ACC112 (cell line): Measurements from ENCODE around the gene EEF1E1.

Experiments used
- H2AFZ ChIP-seq: fragments of 200-600 bp; sonication (generic); one replicate; pipeline ENCODE4 v1.6.0; 2017; ENCODE audit warnings: antibody characterized with exemption, low read length; ENCODE audit not compliant: unreplicated experiment
- H3K27ac ChIP-seq: fragments of 200-600 bp; sonication (generic); 2 replicates; pipeline ENCODE4 v1.5.1; 2014; ENCODE audit warnings: low read depth, mild to moderate bottlenecking, antibody characterized with exemption, low read length, moderate library complexity
- H3K27me3 ChIP-seq: fragments of 200-600 bp; sonication (generic); 2 replicates; pipeline ENCODE4 v1.6.1; 2014; ENCODE audit warnings: mild to moderate bottlenecking, antibody characterized with exemption, low read length, moderate library complexity, mixed read lengths; ENCODE audit not compliant: insufficient read depth
- H3K36me3 ChIP-seq: fragments of 200-600 bp; sonication (generic); 2 replicates; pipeline ENCODE4 v1.6.1; 2016; ENCODE audit warnings: mild to moderate bottlenecking, antibody characterized with exemption, low read length, moderate library complexity, mixed read lengths; ENCODE audit not compliant: insufficient read depth
- H3K4me1 ChIP-seq: fragments of 200-600 bp; sonication (generic); one replicate; pipeline ENCODE4 v1.6.1; 2016; ENCODE audit warnings: low read length, mixed read lengths; ENCODE audit not compliant: insufficient read depth, unreplicated experiment, control insufficient read depth
- H3K4me3 ChIP-seq: fragments of 200-600 bp; sonication (generic); 2 replicates; pipeline ENCODE4 v1.5.1; 2014; ENCODE audit warnings: mild to moderate bottlenecking, low read depth, low read length
- H3K79me2 ChIP-seq: fragments of 200-600 bp; sonication (generic); one replicate; pipeline ENCODE4 v1.6.0; 2016; ENCODE audit warnings: low read length; ENCODE audit not compliant: control insufficient read depth, unreplicated experiment, insufficient read depth

Gene EEF1E1

DNA sequence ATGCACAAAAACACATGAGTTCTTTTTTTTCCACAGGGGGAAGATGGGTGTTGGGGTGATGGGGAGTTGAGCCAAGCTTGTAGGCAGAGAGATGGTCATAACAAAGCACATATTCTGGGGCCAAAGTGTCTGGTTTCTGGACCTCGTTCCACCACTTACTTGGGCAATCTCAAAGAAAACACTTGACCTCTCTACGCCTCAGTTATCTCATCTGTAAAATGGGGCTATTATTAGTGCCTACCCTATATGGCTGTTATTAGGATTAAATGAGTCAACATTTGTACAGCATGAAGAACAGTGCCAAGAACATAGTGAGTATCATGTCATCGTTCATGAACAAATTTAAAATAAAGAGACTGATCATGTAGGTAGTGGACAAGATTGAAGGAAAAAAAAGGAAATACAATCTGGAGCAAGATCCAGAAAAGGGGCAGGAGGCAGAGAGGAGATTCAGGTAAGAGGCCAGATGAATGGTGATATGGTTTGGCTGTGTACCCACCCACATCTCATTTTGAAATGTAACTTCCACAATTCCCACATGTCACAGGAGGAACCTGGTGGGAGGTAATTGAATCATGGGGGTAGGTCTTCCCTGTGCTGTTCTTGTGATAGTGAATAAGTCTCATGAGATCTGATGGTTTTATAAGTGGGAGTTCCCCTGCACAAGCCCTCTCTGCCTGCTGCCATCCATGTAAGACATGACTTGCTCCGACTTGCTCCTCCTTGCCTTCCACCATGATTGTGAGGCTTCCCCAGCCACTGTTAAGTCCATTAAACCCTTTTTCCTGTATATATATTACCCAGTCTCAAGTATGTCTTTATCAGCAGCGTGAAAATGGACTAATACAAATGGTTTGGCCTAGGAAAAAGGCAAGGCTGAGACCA lies 14.2 kb downstream of the EEF1E1 start:
- Histone ChIP-seq H3K4me1 (peaks cover 31% of the 10 kb centered on the region), H3K4me3 (no peak overlapping the region), H3K36me3 (peaks cover 36% of the 10 kb centered on the region), H3K27ac (no peak overlapping the region), H3K27me3 (no peaks in the 10 kb centered on the region), H2AFZ (no peak overlapping the region), H3K79me2 (peaks cover 7% of the 10 kb centered on the region)

- Histone ChIP-seq H2AFZ (no peak overlapping the region), H3K4me1 (peaks cover 41% of the 10 kb centered on the region), H3K27me3 (no peaks in the 10 kb centered on the region), H3K79me2 (peaks cover 8% of the 10 kb centered on the region), H3K36me3 (peaks cover 31% of the 10 kb centered on the region), H3K27ac (no peak overlapping the region; the same call in 1 of the 2 replicates), H3K4me3 (no peak overlapping the region)
These were observed 15.5 kb downstream of the EEF1E1 start for GRCh38 chr6:8086755-8087306.

GRCh38 chr6:8085053-8085511 lies 17.3 kb downstream of the EEF1E1 start:
- Histone ChIP-seq H3K27ac (peak overlapping the region; percentile 98), H3K27me3 (no peaks in the 10 kb centered on the region), H3K79me2 (peaks cover 12% of the 10 kb centered on the region), H3K4me1 (peaks cover 56% of the 10 kb centered on the region), H3K4me3 (peak overlapping the region; percentile 65; the same call in 1 of the 2 replicates), H3K36me3 (peaks cover 20% of the 10 kb centered on the region), H2AFZ (no peak overlapping the region)

DNA sequence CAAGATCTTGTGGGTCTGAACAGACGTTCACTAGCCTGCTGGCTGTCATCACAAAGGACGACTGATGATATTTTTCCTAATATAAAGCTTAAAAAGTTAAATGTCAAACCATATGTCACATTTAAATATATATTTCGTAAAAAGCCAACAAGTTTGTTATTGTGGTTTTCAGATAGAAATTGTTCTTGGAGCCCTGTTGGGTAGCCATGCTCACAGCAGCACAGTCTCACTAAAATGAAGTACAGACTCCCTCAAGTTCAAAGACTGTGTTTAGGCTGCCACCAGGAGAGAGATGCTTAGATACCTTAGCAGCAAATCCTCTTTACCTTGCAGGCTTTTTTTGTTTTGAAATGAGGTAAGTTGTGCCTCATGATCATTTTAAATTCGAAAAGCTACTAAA lies 17.8 kb downstream of the EEF1E1 start:
- Histone ChIP-seq H2AFZ (no peak overlapping the region), H3K27ac (peak overlapping the region; percentile 98), H3K36me3 (peaks cover 19% of the 10 kb centered on the region), H3K79me2 (peaks cover 12% of the 10 kb centered on the region), H3K4me1 (peaks cover 61% of the 10 kb centered on the region), H3K4me3 (peak overlapping the region; percentile 65), H3K27me3 (no peaks in the 10 kb centered on the region)

DNA sequence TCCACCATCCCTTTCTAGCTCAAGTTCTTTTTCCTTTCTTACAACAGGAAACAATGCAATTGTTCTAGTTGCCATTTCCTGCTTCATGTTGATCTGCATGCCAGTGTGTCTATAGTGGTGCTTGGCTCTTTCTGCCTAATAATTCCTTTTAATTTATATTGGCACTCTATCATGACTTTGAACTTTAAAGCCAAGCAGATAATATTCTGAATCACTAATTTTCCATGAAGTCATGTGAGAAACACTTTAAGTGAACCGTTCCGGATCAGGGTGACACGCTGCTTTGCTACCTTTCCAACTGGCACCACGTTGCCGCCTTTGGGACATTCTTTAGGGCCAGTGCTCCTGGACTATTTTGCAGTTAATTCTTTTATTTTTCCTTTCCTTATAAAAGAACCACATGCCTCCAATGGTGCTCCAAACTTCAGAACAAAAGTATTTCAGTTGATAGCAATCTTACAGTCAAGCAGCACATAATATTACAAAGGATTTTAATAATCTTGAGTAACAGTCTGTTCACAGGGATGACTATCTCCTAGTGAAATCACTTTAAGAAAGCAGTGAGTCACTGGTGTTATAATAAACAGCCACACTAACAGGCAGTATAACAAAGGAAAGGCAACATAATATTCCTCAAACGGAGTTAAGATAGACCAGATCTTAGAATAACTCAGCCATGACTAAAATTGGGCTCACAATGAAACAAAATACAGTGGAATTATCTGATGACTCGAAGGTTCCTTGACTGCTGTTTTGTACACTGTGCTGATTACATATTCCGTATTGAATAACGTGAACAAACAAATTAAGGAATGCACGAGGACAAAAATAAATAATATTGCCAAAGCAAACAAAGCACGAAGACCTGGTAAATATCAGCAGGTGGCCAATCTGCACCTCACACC lies 19.1 kb downstream of the EEF1E1 start:
- peak overlapping the region; percentile 60 for H2AFZ ChIP-seq
- peaks cover 9% of the 10 kb centered on the region for H3K36me3 ChIP-seq
- peaks cover 64% of the 10 kb centered on the region for H3K4me1 ChIP-seq
- peak overlapping the region; percentile 65 for H3K4me3 ChIP-seq
- H3K79me2 ChIP-seq, result peaks cover 12% of the 10 kb centered on the region
- H3K27me3 ChIP-seq, result no peaks in the 10 kb centered on the region
- peak overlapping the region; percentile 98 for H3K27ac ChIP-seq

DNA sequence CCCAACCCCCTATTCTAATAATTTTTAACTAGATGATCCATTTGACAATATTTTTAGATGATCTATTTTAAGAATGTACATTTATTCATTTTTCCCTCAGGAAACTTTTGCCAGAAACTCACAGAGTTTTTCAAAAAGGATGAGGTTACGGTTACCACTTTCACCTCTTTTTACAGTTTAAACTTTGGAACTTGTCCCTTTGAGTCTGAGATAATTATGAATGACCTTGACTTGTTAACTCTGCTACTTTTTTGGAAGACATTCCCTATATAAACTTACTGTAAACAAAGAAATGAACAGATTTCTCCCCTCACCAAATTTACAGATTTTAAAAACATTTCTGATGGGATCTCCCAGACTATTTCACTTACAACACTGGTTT lies 19.8 kb downstream of the EEF1E1 start:
- Histone ChIP-seq H3K4me1 (peaks cover 64% of the 10 kb centered on the region), H2AFZ (peak overlapping the region; percentile 60), H3K79me2 (peaks cover 12% of the 10 kb centered on the region), H3K27ac (peak overlapping the region; percentile 98), H3K27me3 (no peaks in the 10 kb centered on the region), H3K36me3 (peaks cover 5% of the 10 kb centered on the region), H3K4me3 (peak overlapping the region; percentile 65)

DNA sequence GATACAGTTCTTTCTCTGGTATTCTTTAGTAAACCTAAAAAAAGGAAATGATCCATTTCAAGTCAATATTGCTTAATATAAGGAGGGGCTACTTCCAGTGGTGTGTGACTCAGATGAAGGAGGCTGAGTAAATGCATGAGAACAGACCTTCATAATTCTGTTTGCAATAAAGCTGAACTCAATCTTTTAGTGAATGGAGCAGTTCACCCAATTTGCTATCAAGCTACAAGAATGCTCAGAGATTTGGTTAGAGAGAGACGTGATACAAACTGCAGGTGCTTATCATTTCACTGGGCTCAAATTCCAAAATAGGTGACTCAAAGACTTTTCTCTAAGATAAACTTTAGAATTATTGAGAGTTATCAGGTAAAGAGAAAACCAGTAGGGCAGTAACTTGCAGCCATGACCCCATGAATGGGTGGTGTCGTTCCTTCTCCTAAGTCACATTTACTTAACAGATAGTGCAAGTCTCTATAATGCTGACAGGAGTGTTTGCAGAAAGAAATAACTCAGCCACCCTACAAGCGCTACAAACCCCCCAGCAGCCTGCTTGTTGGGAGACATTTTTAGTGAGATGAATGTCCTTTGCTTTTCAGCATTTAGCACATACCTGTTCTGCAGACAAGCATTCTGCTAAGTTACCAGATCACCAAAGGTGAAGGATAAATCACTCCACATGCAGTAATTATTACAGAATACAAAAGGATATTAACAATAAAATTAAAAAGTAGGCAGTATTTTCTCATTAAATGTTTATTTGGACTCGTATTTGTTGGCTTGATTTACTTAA lies 21.8 kb downstream of the EEF1E1 start:
- Histone ChIP-seq H3K36me3 (peaks cover 5% of the 10 kb centered on the region; the same call in 1 of the 2 replicates), H3K4me3 (peak overlapping the region; percentile 9; the same call in 1 of the 2 replicates), H3K79me2 (peaks cover 9% of the 10 kb centered on the region), H3K27me3 (no peaks in the 10 kb centered on the region), H2AFZ (no peak overlapping the region), H3K4me1 (peaks cover 53% of the 10 kb centered on the region), H3K27ac (peak overlapping the region; percentile 98)

DNA sequence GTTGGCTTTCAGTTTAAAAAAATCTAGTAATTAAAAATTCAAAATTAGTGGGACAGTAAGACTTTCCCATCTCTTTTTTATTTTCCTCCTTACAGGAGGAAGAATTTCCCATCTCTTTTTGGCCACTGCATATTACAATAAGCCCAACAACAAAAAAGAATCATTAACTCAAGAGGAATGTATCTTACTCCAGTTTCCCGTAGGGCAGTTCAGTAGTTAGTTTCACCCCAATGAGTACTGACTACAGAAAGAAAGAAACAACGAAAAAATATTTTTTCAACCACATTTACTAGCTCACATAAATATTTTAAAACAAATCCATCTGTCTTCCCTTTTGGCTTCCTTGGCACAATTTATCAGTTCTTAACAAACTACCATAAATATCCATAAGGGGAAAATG lies 23.2 kb downstream of the EEF1E1 start:
- Histone ChIP-seq H3K4me3 (no peak overlapping the region), H3K27ac (peak overlapping the region; percentile 98), H3K27me3 (no peaks in the 10 kb centered on the region), H3K4me1 (peaks cover 41% of the 10 kb centered on the region), H2AFZ (no peak overlapping the region), H3K79me2 (peaks cover 7% of the 10 kb centered on the region), H3K36me3 (peaks cover 5% of the 10 kb centered on the region; the same call in 1 of the 2 replicates)

DNA sequence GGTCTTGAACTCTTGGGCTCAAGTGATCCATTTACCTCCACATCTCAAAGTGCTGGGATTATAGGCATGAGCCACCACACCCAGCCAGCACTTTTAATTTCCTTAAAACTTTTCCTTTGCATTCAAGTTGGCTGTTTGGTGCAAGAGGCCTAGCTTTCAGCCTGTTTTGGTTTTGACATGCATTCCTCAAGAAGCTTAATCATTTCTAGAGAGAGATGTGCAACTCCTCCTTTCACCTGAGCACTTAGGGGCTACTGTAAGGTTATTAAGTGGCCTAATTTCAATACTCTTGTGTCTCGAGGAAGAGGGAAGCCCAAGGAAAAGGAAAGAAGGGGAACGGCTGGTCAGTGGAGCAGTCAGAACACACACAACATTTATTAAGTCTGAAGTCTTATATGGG lies 24.4 kb downstream of the EEF1E1 start:
- Histone ChIP-seq H3K4me3 (no peak overlapping the region), H3K27ac (no peak overlapping the region), H2AFZ (no peak overlapping the region), H3K36me3 (peaks cover 5% of the 10 kb centered on the region; the same call in 1 of the 2 replicates), H3K79me2 (peaks cover 6% of the 10 kb centered on the region), H3K4me1 (peaks cover 31% of the 10 kb centered on the region), H3K27me3 (no peaks in the 10 kb centered on the region)
